ENCODE results near the gene PLCH2. TPM values are rescaled to one million over a fixed set of nuclear protein-coding genes. Genes with fewer than 3 reads are reported as not detected.

The PLCH2 gene
- total RNA-seq, 1 donor from 2014 or later, result 30.7 TPM

GRCh38 chr1:2527556-2527860, 51.4 kb downstream of the PLCH2 start:
- Histone ChIP-seq H3K4me3 (no peak overlapping the region), H3K36me3 (no peaks in the 10 kb centered on the region), H3K4me1 (peaks cover 74% of the 10 kb centered on the region), H3K9me3 (no peaks in the 10 kb centered on the region), H3K27me3 (no peaks in the 10 kb centered on the region), H3K27ac (no peak overlapping the region)
- intact Hi-C loops (cut with DNase I), result loop anchor here (5.0 kb wide), 1 partner anchor 115 kb away; the partner anchor contains the start of gene PEX10
- TF ChIP-seq POLR2A (IDR thresholded peaks at IDR 0.05), result no peak
- no peak for TF ChIP-seq POLR2AphosphoS5 (IDR thresholded peaks at IDR 0.05; ENCODE audit: insufficient read depth in 1 of 2, low read depth in 1 of 2)
- DNase-seq (ENCODE audit: extremely low spot score in 2 of 2), result no peak

GRCh38 chr1:2528016-2528415, 51.9 kb downstream of the PLCH2 start:
- H3K27ac ChIP-seq, result peak overlapping the region; percentile 27
- intact Hi-C loops (cut with DNase I), result loop anchor here (5.0 kb wide), 1 partner anchor 116 kb away; the partner anchor contains the start of gene PEX10
- H3K4me3 ChIP-seq, result no peak overlapping the region

GRCh38 chr1:2528611-2528965, 52.5 kb downstream of the PLCH2 start:
- H3K27ac ChIP-seq, result peak overlapping the region; percentile 27
- H3K4me1 ChIP-seq, result peaks cover 78% of the 10 kb centered on the region
- DNase-seq (ENCODE audit: extremely low spot score in 2 of 2), result no peak
- H3K36me3 ChIP-seq, result no peaks in the 10 kb centered on the region
- peak overlapping the region in 1 of 2 donors; percentile 39 for H3K4me3 ChIP-seq
- H3K27me3 ChIP-seq, result no peaks in the 10 kb centered on the region
- no peaks in the 10 kb centered on the region for H3K9me3 ChIP-seq
- TF ChIP-seq CTCF (IDR thresholded peaks at IDR 0.05) (no peak), POLR2AphosphoS5 (IDR thresholded peaks at IDR 0.05; ENCODE audit: insufficient read depth in 1 of 2, low read depth in 1 of 2) (no peak), POLR2A (IDR thresholded peaks at IDR 0.05) (no peak)
- intact Hi-C loops (cut with DNase I), result loop anchor here (5.0 kb wide), 1 partner anchor 116 kb away; the partner anchor contains the start of gene PEX10

More at GRCh38 chr1:2528016-2528415, 51.9 kb downstream of the PLCH2 start:
- no peaks in the 10 kb centered on the region for H3K27me3 ChIP-seq
- no peaks in the 10 kb centered on the region for H3K9me3 ChIP-seq
- peaks cover 78% of the 10 kb centered on the region for H3K4me1 ChIP-seq
- no peaks in the 10 kb centered on the region for H3K36me3 ChIP-seq
- DNase-seq (ENCODE audit: extremely low spot score in 2 of 2), result no peak
- TF ChIP-seq POLR2AphosphoS5 (IDR thresholded peaks at IDR 0.05; ENCODE audit: insufficient read depth in 1 of 2, low read depth in 1 of 2) (no peak), CTCF (IDR thresholded peaks at IDR 0.05) (no peak), POLR2A (IDR thresholded peaks at IDR 0.05) (no peak)

DNA sequence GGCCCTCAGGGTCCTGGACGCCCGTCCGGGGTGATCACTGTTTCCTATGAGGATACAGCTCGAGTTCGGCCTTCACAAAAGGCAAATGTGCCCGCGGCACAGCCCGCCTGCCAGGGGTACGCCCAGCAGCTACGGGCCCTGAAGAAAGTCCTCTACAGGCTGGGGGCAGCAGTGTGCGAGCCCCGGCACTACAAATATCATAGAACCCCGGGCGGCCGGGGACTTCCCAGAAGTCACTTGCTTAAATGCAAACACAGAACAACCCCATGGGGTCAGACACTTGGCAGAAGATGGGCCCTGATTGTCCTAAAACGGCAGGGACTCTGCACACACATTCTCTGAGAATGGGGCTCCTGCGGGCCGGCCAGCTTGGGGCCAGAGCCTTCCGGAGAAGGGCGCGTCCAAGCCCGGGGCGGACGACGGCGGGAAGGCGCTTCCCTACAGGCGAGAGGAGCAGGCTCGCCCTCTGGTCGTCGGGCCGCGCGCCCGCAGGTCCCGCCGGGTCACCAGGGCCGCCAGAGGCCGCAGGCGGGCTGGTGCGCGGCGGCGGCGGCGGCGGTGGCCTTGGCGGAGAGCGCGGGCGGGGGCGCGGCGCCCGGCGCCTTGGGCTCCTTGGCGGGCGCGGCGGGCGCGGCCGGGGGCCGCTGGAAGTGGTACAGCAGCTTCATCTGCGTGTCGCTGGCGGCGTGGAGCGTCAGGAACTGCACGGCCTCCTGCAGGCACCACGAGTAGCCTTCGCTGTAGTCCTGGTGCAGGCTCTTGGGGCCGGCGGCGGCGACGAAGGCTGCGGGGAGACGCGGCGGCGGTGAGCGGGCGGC, 53.1 kb downstream of the PLCH2 start:
- TF ChIP-seq CTCF (IDR thresholded peaks at IDR 0.05) (no peak), POLR2AphosphoS5 (IDR thresholded peaks at IDR 0.05; ENCODE audit: insufficient read depth in 1 of 2, low read depth in 1 of 2) (no peak), POLR2A (IDR thresholded peaks at IDR 0.05) (no peak)
- Histone ChIP-seq H3K27ac (peak overlapping the region; percentile 27), H3K9me3 (no peaks in the 10 kb centered on the region), H3K4me1 (peaks cover 78% of the 10 kb centered on the region), H3K4me3 (peak overlapping the region; percentile 39 to 46), H3K27me3 (no peaks in the 10 kb centered on the region), H3K36me3 (no peaks in the 10 kb centered on the region)
- DNase-seq (ENCODE audit: extremely low spot score in 2 of 2), result no peak
- intact Hi-C loops (cut with DNase I), result loop anchor here (5.0 kb wide), 1 partner anchor 117 kb away; the partner anchor contains the start of gene PEX10

DNA sequence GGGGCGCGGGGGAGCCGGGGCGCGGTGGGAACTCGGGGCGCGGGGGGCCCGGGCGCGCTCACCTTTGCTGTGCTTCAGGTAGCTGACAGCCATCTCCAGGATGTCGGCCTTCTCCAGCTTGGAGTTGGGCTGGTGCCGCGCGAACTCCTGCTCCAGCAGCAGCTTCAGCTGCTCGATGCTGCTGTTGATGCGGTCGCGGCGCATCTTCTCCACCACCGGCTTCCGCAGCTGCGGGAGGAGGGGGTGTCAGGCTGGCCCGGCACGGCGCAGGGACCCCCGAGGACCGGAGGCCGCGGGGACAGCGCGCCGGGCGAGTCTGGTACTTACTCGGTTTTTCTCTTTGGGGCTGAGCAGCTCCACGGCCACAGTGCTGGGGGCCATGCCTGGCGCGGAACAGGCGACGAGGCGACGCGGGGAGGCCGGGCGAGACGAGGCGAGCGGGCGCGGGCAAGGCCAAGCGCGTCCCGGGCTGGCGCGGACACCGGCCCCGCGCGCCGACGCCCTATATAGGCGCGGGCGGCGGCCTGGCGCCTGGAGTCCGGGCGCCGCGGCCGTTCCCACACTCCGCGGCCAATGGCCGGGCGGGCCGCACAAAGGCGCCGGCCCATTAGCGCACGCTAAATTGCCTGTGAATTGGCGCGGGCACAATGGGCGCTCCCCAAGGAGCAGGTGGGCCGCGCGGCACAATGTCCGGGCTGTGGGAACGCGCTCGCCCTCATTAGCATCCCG, 53.9 kb downstream of the PLCH2 start, which contains the start of gene HES5:
Gene HES5 (minus strand): TSS at position 480 of the 729 bp plus-strand sequence. CDS start 99 bp downstream, at position 381.
- Histone ChIP-seq H3K4me3 (peak within 1 kb of the TSS; percentile 39 to 46), H3K27ac (peak within 1 kb of the TSS; percentile 27), H3K36me3 (no peaks in the 10 kb centered on the region), H3K4me1 (peaks cover 78% of the 10 kb centered on the region), H3K9me3 (no peaks in the 10 kb centered on the region), H3K27me3 (no peaks in the 10 kb centered on the region)
- no peak for TF ChIP-seq CTCF (IDR thresholded peaks at IDR 0.05)
- TF ChIP-seq POLR2A (IDR thresholded peaks at IDR 0.05), result no peak
- TF ChIP-seq POLR2AphosphoS5 (IDR thresholded peaks at IDR 0.05; ENCODE audit: insufficient read depth in 1 of 2, low read depth in 1 of 2), result no peak
- intact Hi-C loops (cut with DNase I), result loop anchor here (5.0 kb wide), 1 partner anchor 118 kb away; the partner anchor contains the start of gene PEX10
- DNase-seq (ENCODE audit: extremely low spot score in 2 of 2), result no peak
